HG02973 (cell line): ENCODE measurements around the gene TAX1BP3.

Experiments
- ATAC-seq: cut with Tn5 transposase; IDR thresholded peaks from one replicate; pipeline ENCODE4 v1.9.1; 2021; ENCODE audit warnings: moderate library complexity; ENCODE audit not compliant: unreplicated experiment

TAX1BP3 gene

GRCh38 chr17:3659541-3660111, 8.8 kb downstream of the TAX1BP3 start:
- ATAC-seq: no peak

GRCh38 chr17:3658784-3659449, 9.5 kb downstream of the TAX1BP3 start:
- ATAC-seq: no peak

DNA sequence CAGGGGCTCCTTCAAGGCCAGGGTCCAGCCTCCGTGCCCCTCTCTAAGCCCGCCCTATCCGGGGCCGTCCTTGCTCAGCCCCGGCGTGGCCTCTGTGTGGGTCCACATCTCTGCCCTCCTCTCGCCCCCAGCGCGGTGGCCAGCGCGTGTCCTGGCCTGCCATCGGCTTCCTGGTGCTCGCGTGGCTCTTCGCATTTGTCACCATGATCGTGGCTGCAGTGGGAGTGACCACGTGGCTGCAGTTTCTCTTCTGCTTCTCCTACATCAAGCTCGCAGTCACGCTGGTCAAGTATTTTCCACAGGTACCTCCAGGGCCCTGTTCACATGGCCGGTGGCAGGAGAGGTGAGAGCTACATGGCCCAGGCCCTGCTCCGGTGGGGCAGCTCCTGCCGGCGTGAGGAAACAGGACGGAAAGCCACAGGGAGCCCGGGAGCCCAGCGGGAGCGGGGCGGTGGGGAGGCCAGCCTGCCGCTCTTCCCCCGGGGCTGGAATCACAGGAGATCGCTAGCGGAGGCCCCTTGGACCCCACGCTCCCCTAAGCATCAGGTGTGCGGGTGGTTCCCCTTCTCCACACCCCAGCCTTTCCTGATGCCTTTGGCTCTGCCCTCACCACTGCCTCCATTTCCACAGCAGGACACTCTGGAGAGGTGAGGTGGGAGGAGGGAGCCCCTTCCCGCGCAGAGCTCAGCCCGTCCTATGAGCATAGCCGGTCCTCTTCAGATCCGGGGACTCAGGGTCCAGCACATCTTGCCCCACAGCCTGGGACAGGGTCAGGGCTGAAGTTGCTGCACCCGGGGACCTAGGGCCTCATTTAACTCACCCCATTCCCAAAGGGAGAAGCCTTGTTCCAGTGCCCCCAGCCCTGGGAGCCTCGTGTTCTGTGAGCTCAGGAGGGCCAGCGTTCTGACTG, 10.2 kb downstream of the TAX1BP3 start:
- ATAC-seq: no peak

DNA sequence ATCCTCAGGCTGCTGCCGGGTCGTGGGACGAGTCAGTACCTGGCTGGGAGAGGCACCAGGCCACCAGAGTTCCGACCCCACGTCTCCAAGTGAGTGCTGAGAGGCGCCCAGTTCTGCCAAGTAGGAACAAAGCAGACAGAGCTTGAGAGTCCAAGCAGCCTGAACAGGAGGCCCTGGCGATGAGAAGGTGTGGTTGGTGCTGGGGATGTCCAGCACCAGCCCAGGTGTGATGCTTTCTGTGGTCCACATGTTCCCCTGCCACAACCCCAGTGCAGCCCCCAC, 10.8 kb downstream of the TAX1BP3 start:
- no peak for ATAC-seq

GRCh38 chr17:3656755-3657587, 11.4 kb downstream of the TAX1BP3 start:
- ATAC-seq: no peak

DNA sequence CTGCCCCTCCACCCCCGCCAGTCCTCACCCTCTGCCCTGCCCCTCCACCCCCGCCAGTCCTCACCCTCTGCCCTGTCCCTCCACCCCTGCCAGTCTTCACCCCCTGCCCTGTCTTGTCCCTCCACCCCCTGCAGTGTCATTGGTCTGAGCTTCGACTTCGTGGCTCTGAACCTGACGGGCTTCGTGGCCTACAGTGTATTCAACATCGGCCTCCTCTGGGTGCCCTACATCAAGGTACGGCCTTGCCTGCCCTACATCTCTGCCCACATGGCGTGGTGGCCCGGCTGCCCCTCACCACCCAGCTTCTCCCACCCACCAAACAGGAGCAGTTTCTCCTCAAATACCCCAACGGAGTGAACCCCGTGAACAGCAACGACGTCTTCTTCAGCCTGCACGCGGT, 12.0 kb downstream of the TAX1BP3 start:
- ATAC-seq: no peak

GRCh38 chr17:3655766-3656165, 12.6 kb downstream of the TAX1BP3 start:
- ATAC-seq: no peak

DNA sequence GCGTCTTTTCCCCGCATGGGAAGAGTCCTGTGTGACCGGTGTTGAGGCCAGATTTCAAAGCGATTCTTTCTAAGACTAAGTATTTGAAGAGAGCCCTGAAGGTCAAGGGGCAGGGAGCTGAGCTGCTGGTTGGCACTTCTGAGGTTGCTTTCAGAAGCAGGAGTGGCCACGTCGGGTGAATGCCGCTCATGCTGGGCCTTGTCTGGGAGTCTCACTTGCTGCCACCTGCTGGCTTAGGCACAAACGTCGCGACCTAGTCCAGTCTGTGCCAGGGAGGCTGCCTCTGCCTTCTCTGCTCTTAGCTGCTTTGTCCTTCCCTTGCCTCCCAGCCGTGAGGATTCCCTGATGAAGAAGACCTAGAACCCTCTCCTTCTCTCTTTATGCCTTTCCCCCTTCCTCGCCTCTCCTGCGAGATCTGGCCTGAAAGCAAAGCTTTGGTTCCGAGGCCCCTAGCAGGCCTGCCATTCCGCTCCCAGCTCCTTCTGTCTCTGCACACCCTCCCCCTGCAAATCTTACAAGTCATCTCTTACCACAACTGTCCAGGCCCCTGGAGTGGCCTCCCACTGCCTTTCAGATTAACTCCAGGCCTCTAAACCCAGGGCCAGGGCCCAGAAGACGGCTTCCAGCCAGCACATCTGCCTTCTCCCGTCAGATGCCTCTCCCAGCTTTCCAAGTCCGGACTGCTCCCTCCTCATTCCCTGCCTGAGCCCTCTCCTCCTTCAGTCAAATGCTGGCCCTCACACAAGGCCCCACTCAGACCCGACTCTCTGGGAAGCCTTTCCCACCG, 20.4 kb downstream of the TAX1BP3 start:
- ATAC-seq: no peak

DNA sequence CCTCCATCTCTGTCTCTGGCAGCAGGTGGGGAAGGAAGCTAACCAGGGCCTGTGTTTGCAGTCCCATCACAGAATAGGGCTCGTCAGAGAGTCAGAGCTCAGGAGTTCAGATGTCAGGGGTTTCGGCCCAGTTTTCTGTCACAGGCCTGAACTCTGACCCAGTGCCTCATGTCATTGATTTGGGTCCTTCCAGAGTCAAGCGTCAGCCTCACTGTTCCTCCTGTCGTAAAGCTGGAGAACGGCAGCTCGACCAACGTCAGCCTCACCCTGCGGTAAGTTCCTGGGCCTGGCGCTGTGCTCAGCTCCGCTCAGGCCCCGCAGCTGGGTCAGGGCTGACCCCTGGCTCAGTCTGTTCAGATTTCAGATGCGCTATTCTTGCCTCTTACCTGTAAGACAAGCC, 21.1 kb downstream of the TAX1BP3 start:
- no peak for ATAC-seq

GRCh38 chr17:3645310-3645709, 23.1 kb downstream of the TAX1BP3 start:
- no peak for ATAC-seq

- no peak for ATAC-seq
Measured at GRCh38 chr17:3643889-3644349, 24.5 kb downstream of the TAX1BP3 start.

DNA sequence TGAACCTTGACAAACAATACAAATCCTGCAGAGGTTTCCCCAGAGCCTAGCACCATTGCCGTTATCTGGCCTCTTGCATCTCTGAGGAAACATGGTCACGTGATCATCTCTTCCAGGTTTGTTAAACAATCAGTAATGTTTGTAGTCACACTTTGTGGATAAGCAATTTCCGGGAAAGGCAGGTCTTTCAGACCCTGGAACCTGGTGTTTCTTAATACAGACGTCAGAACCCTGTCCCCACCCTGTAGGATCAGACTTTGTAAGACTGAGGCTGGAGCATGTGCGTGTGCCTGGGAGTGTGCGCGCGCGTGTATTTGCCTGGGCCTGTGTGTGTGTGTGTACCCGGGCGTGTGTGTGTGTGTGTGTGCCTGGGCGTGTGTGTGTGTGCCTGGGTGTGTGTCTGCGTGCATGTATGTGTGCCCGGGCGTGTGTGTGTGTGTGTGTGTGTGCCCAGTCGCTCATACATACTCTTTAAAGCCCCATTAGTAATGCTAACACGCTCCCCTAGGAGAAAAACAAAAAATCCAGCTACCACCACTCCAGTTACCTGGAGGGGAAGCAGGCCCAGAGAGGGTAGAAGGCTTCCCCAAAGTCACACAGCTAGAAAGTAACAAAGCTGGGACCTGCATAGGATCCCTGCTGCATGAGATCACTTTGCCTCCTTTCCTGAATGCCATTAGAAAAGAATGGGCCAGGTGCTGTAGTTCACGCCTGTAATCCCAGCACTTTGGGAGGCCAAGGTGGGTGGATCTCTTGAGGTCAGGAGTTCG, 26.5 kb downstream of the TAX1BP3 start:
- no peak for ATAC-seq

GRCh38 chr17:3641014-3641413, 27.4 kb downstream of the TAX1BP3 start:
- no peak for ATAC-seq

GRCh38 chr17:3639981-3640596, 28.3 kb downstream of the TAX1BP3 start:
- ATAC-seq: no peak

DNA sequence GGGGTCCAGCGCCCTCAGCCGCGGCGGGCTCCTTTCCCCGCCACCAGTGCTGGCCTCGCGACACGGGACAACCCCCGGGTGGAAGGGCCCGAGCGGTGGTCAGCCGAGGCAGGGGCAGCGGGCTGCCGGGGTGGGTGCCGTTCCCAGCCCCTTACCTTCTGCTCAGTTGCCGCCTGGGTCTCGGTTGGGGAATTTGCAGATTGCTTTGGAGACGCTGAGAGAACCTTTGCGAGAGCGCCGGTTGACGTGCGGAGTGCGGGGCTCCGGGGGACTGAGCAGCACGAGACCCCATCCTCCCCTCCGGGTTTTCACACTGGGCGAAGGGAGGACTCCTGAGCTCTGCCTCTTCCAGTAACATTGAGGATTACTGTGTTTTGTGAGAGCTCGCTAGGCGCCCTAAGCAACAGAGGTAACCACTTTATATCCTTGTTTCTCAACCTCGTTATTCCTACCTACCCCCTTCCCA, 31.4 kb downstream of the TAX1BP3 start:
- no peak for ATAC-seq

DNA sequence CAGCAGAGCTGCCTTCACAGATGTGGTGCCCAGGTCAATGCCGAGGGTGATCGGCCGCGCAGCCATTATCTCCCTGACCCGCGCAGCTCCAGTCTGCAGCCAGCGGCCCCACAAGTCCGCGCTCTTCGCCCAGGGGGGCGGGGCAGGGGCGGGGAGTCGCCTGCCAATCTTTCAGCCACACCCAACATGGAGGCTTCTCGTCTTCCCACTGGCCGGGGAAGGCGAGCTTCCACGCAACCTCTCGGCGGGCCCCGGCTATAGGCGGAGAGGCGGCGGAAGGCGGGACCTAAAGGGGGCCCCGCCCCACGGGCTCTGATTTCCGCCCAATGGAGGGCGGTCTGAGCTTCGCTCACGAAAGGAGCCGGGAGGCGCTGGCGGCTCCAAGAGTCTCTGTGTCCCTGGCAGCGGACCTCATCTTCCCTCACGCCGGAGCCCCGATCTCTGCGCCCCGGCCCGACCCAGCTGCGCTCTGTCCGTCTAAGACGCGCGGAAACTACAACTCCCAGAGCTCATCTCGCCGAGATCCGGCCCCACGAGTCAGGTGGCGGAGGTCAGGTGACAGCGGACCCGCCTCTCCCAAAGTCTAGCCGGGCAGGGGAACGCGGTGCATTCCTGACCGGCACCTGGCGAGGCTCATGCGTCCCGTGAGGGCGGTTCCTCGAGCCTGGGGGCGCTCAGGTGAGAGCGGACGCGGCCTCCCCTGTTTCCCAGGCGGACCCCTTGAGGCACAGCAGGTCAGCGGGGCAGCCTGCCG, 32.0 kb downstream of the TAX1BP3 start, which contains the start of the genes CTNS and SHPK:
CTNS (plus strand) TSS at position 607 of the 754 bp plus-strand sequence. CDS start 3,447 bp downstream, outside the sequence.
SHPK (minus strand) TSS at position 97 of the 754 bp plus-strand sequence; CDS start at position 66, 31 bp downstream.
- ATAC-seq: peak; percentile 86

GRCh38 chr17:3635474-3636153, 32.8 kb downstream of the TAX1BP3 start:
- ATAC-seq: no peak
